HG02623 (cell line): ENCODE results near the gene SLC13A3.

Experiments used
- ATAC-seq: cut with Tn5 transposase; IDR thresholded peaks from one replicate; pipeline ENCODE4 v1.9.1; 2021; ENCODE audit warnings: moderate library complexity; ENCODE audit not compliant: unreplicated experiment

SLC13A3 gene

GRCh38 chr20:46609043-46609442 is 42.2 kb downstream of the SLC13A3 start:
- ATAC-seq: no peak

- no peak for ATAC-seq
Observed at GRCh38 chr20:46607849-46608497, 43.3 kb downstream of the SLC13A3 start.

GRCh38 chr20:46607191-46607848 is 43.9 kb downstream of the SLC13A3 start:
- ATAC-seq: no peak

- no peak for ATAC-seq
Observed at GRCh38 chr20:46606817-46607190, 44.5 kb downstream of the SLC13A3 start.

- ATAC-seq: no peak
Observed at GRCh38 chr20:46605978-46606816, 45.1 kb downstream of the SLC13A3 start.

- no peak for ATAC-seq
Observed at GRCh38 chr20:46605181-46605580, 46.1 kb downstream of the SLC13A3 start.

GRCh38 chr20:46604551-46605133 is 46.6 kb downstream of the SLC13A3 start:
- no peak for ATAC-seq

GRCh38 chr20:46602429-46602828 is 48.8 kb downstream of the SLC13A3 start:
- ATAC-seq: no peak

GRCh38 chr20:46601603-46602122 is 49.6 kb downstream of the SLC13A3 start:
- ATAC-seq: no peak

GRCh38 chr20:46600286-46600752 is 50.9 kb downstream of the SLC13A3 start:
- ATAC-seq: no peak

- ATAC-seq: no peak
Observed at GRCh38 chr20:46599227-46599987, 51.9 kb downstream of the SLC13A3 start.

- ATAC-seq: no peak
Observed at GRCh38 chr20:46595933-46596332, 55.3 kb downstream of the SLC13A3 start.

GRCh38 chr20:46594725-46595124 is 56.5 kb downstream of the SLC13A3 start:
- no peak for ATAC-seq

GRCh38 chr20:46592580-46593362 is 58.5 kb downstream of the SLC13A3 start:
- ATAC-seq: no peak

- ATAC-seq: no peak
Observed at GRCh38 chr20:46590443-46590842, 60.8 kb downstream of the SLC13A3 start.

- no peak for ATAC-seq
Observed at GRCh38 chr20:46588532-46589511, 62.4 kb downstream of the SLC13A3 start.

GRCh38 chr20:46587986-46588385 is 63.3 kb downstream of the SLC13A3 start:
- ATAC-seq: no peak

GRCh38 chr20:46586724-46587123 is 64.5 kb downstream of the SLC13A3 start:
- ATAC-seq: no peak
